ENCODE measurements around the gene CADM3.

- TF ChIP-seq POLR2AphosphoS5 (IDR thresholded peaks at IDR 0.05; ENCODE audit: borderline replicate concordance, low read depth, low read length) (no peak), EZH2 (IDR thresholded peaks at IDR 0.05) (no peak), FOXP2 (optimal IDR thresholded peaks at IDR 0.05; ENCODE audit: control extremely low read depth, extremely low read length, insufficient read depth) (no peak)
Measured at GRCh38 chr1:159180516-159180915, 9.1 kb downstream of the CADM3 start.

Data from SK-N-MC (cell line).